AG09309 (cell line): Measurements from ENCODE around the gene ANO6.

Experiments used
- DNase-seq: peaks from one replicate; pipeline ENCODE4 v3.0.0-alpha.2; 2010; ENCODE audit warnings: low read depth
- H3K4me3 ChIP-seq: 2 replicates; pipeline ENCODE4 v1.5.1; 2011; ENCODE audit warnings: mild to moderate bottlenecking, low read depth, low read length, moderate library complexity; ENCODE audit not compliant: control insufficient read depth
- CTCF ChIP-seq: IDR thresholded peaks from 2 replicates; pipeline ENCODE4 v1.5.1; 2011; ENCODE audit warnings: mild to moderate bottlenecking, low read depth, low read length, inconsistent platforms; ENCODE audit not compliant: insufficient read depth, control insufficient read depth; ENCODE audit errors: missing control alignments

ANO6 gene

DNA sequence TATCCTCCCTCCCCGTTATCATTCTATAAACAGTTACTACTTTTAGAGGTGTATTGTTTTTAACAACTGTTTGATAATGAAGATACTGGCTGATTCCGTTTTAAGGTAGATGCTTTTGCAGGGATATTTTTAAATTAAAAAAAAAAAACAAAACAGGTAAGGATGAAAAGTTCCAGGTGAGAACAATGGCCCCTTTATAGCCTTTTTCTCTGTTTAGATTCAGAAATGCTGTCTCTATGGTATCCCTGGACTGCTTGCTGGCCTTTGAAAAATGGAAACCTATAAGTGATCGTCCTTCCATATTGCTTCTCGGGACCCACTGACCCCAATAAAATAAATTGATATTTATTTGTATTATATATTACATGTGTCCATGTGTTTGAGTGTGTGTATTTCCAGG lies 23.2 kb upstream of the ANO6 start:
- DNase-seq = no peak
- no peak overlapping the region for H3K4me3 ChIP-seq
- no peak for TF ChIP-seq CTCF

DNA sequence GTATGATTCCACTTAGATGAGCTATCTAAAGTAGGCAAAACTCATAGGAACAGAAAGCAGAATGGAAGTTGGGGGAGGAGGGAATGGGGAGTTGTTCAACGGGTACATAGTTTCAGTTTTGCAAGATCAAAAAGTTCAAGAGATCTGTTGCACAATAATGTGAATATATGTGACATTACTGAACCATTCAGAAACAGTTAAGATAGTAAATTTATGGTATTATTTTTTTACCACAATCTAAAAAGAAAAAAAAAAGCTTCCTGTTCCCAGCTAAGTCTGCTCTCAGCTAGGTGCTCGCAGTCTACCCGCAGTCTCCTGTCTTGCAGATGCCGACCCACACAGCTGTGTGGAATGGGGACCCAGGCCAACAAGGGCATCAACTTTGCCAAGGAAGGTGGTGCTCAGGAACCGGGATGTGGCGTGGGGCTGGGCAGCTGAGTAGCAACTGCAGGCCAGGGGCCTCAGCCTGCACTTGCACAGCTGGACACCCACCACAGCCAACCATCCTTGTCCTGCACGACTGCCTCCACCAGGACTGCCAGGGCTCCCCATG lies 15.3 kb upstream of the ANO6 start:
- no peak for DNase-seq
- TF ChIP-seq CTCF = no peak
- H3K4me3 ChIP-seq = no peak overlapping the region

DNA sequence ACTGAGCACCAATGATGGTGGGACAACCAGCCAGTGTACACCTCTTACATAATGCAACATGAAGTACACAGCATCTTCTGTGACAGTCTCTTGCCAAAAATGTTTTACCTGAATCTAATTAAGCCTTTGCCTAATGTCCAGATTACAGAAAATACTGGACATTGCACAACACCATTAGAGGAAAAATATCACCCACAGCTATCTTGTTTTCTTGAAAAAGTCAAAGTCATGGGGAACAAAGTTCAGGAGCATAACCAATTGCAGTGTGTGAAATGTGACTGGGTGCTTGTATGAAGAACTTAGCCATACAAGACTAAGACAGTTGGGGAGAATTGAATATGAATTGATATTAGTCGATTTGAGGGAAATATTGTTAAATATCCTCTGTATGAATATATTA lies 12.1 kb upstream of the ANO6 start:
- DNase-seq = no peak
- H3K4me3 ChIP-seq = no peak overlapping the region
- no peak for TF ChIP-seq CTCF

DNA sequence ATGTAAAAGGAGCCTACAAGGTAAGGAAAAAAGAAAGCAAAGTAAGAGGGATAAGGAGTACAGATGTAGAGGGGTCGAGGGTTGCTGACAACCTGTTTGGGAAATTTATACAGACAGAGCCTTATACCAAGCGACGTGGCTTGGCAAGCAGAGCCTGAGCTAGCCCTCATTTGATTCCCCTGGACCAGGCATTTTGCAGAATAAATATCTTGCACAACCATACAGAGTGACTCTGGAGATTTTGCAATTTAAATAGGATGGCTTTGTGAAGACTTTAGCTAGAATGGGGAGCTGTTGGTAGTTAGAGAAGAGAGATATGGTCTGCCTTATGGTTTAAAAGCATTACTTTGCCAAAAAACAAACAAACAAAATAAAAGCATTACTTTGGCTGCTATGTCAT lies 11.1 kb upstream of the ANO6 start:
- H3K4me3 ChIP-seq = no peak overlapping the region
- no peak for DNase-seq
- no peak for TF ChIP-seq CTCF

DNA sequence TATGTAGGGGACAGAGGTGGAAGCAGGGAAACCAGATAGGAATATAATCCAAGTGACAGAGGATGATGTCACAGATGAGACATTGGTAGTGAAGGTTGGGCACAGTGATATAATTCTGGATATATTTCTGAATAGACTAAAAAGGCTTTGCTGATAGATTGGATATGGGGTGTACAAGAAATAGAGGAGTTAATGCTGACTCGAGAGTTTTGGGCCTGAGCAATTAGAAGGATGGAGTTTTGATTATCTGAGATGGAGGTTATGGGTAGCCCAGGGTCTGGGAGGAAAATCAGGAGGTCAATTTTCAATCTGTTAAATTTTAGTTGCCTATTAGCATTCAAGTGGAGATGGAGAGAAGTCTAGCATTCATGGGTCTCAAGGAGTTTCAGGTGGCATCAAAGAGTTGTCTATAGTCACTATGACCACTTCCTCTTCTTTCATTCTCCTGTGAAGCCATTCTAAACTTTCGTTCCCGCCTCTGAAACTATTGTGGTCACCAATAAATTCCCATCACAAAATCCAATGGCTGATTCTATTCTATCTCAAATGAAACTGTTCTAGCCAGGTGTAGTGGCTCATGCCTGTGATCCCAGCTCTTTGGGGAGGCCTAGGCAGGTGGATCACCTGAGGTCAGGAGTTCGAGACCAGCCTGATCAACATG lies 10.6 kb upstream of the ANO6 start:
- TF ChIP-seq CTCF = no peak
- DNase-seq = no peak
- H3K4me3 ChIP-seq = no peak overlapping the region

- DNase-seq = no peak
- no peak for TF ChIP-seq CTCF
- no peak overlapping the region for H3K4me3 ChIP-seq
Measured at GRCh38 chr12:45208604-45209487, 7.0 kb upstream of the ANO6 start.
